Mucosa of stomach (tissue), 1 donor: ENCODE measurements around the gene TCERG1L.
"Not testable (repeated sequence)": the region's sequence is repeated elsewhere in the genome, so short reads cannot be mapped to it uniquely, and the experiment has no call there.

Experiments
- H3K27me3 ChIP-seq: one replicate; pipeline ENCODE4 v1.7.0; 2013; ENCODE audit warnings: mild to moderate bottlenecking, low read length; ENCODE audit not compliant: control insufficient read depth, insufficient read depth
- H3K36me3 ChIP-seq: one replicate; pipeline ENCODE4 v1.7.0; 2013; ENCODE audit warnings: low read length; ENCODE audit not compliant: control insufficient read depth, insufficient read depth
- H3K4me1 ChIP-seq: one replicate; pipeline ENCODE4 v1.7.0; 2013; ENCODE audit warnings: mild to moderate bottlenecking, low read length; ENCODE audit not compliant: control insufficient read depth, insufficient read depth
- H3K4me3 ChIP-seq: one replicate; pipeline ENCODE4 v1.7.0; 2013; ENCODE audit warnings: low read length
- H3K9ac ChIP-seq: one replicate; pipeline ENCODE4 v1.7.0; 2013; ENCODE audit warnings: mild to moderate bottlenecking, low read length, moderate library complexity
- H3K9me3 ChIP-seq: one replicate; pipeline ENCODE4 v1.7.0; 2013; ENCODE audit warnings: mild to moderate bottlenecking, low read length, moderate library complexity; ENCODE audit not compliant: control insufficient read depth
- donor health status: Pancreatic carcinoma.

TCERG1L gene

GRCh38 chr10:131337741-131338140, 26.2 kb upstream of the TCERG1L start:
- no peaks in the 10 kb centered on the region for H3K27me3 ChIP-seq
- H3K4me3 ChIP-seq: no peak overlapping the region
- H3K36me3 ChIP-seq: no peaks in the 10 kb centered on the region
- no peak overlapping the region for H3K9ac ChIP-seq
- no peaks in the 10 kb centered on the region for H3K9me3 ChIP-seq
- H3K4me1 ChIP-seq: no peaks in the 10 kb centered on the region

- no peak overlapping the region for H3K9ac ChIP-seq
- no peaks in the 10 kb centered on the region for H3K36me3 ChIP-seq
- H3K9me3 ChIP-seq: no peaks in the 10 kb centered on the region
- H3K27me3 ChIP-seq: no peaks in the 10 kb centered on the region
- no peak overlapping the region for H3K4me3 ChIP-seq
- H3K4me1 ChIP-seq: no peaks in the 10 kb centered on the region
Measured at GRCh38 chr10:131332821-131333220, 21.3 kb upstream of the TCERG1L start.

GRCh38 chr10:131323880-131324279, 12.4 kb upstream of the TCERG1L start:
- no peaks in the 10 kb centered on the region for H3K27me3 ChIP-seq

GRCh38 chr10:131323025-131323424, 11.5 kb upstream of the TCERG1L start:
- Histone ChIP-seq H3K9ac (no peak overlapping the region), H3K4me1 (no peaks in the 10 kb centered on the region), H3K36me3 (no peaks in the 10 kb centered on the region), H3K4me3 (no peak overlapping the region), H3K9me3 (no peaks in the 10 kb centered on the region), H3K27me3 (no peaks in the 10 kb centered on the region)

More at GRCh38 chr10:131323880-131324279, 12.4 kb upstream of the TCERG1L start:
- Histone ChIP-seq H3K36me3 (no peaks in the 10 kb centered on the region), H3K9me3 (no peaks in the 10 kb centered on the region), H3K4me1 (no peaks in the 10 kb centered on the region), H3K9ac (no peak overlapping the region), H3K4me3 (no peak overlapping the region)

- not testable (repeated sequence) for H3K27me3 ChIP-seq
Measured at GRCh38 chr10:131322575-131322974, 11.1 kb upstream of the TCERG1L start.

GRCh38 chr10:131320860-131321604, 9.5 kb upstream of the TCERG1L start:
- Histone ChIP-seq H3K27me3 (no peaks in the 10 kb centered on the region), H3K4me1 (no peaks in the 10 kb centered on the region), H3K9me3 (no peaks in the 10 kb centered on the region), H3K4me3 (no peak overlapping the region), H3K9ac (no peak overlapping the region), H3K36me3 (no peaks in the 10 kb centered on the region)

More at GRCh38 chr10:131322575-131322974, 11.1 kb upstream of the TCERG1L start:
- not testable (repeated sequence) for H3K4me3 ChIP-seq, H3K4me1 ChIP-seq, H3K9ac ChIP-seq, H3K9me3 ChIP-seq, H3K36me3 ChIP-seq

GRCh38 chr10:131318814-131319213, 7.3 kb upstream of the TCERG1L start:
- no peaks in the 10 kb centered on the region for H3K9me3 ChIP-seq
- H3K4me1 ChIP-seq: no peaks in the 10 kb centered on the region
- no peaks in the 10 kb centered on the region for H3K36me3 ChIP-seq
- H3K27me3 ChIP-seq: no peaks in the 10 kb centered on the region
- H3K9ac ChIP-seq: no peak overlapping the region
- no peak overlapping the region for H3K4me3 ChIP-seq

GRCh38 chr10:131318291-131318690, 6.8 kb upstream of the TCERG1L start:
- H3K9ac ChIP-seq: no peak overlapping the region
- no peaks in the 10 kb centered on the region for H3K9me3 ChIP-seq
- H3K36me3 ChIP-seq: no peaks in the 10 kb centered on the region
- H3K27me3 ChIP-seq: no peaks in the 10 kb centered on the region
- no peak overlapping the region for H3K4me3 ChIP-seq
- H3K4me1 ChIP-seq: no peaks in the 10 kb centered on the region

GRCh38 chr10:131316321-131317075, 5.0 kb upstream of the TCERG1L start:
- H3K4me1 ChIP-seq: no peaks in the 10 kb centered on the region
- no peaks in the 10 kb centered on the region for H3K9me3 ChIP-seq
- H3K36me3 ChIP-seq: no peaks in the 10 kb centered on the region
- no peak overlapping the region for H3K4me3 ChIP-seq
- H3K27me3 ChIP-seq: peaks cover 10% of the 10 kb centered on the region
- no peak overlapping the region for H3K9ac ChIP-seq

GRCh38 chr10:131315344-131315743, 3.8 kb upstream of the TCERG1L start:
- Histone ChIP-seq H3K9me3 (no peaks in the 10 kb centered on the region), H3K9ac (no peak overlapping the region), H3K4me1 (no peaks in the 10 kb centered on the region), H3K27me3 (peaks cover 17% of the 10 kb centered on the region), H3K36me3 (no peaks in the 10 kb centered on the region), H3K4me3 (no peak overlapping the region)

- no peaks in the 10 kb centered on the region for H3K4me1 ChIP-seq
- H3K9me3 ChIP-seq: no peaks in the 10 kb centered on the region
- H3K4me3 ChIP-seq: no peak overlapping the region
- peaks cover 20% of the 10 kb centered on the region for H3K27me3 ChIP-seq
- no peak overlapping the region for H3K9ac ChIP-seq
- H3K36me3 ChIP-seq: no peaks in the 10 kb centered on the region
Measured at GRCh38 chr10:131314799-131315198, 3.3 kb upstream of the TCERG1L start.

GRCh38 chr10:131314148-131314547, 2.6 kb upstream of the TCERG1L start:
- no peaks in the 10 kb centered on the region for H3K9me3 ChIP-seq
- no peaks in the 10 kb centered on the region for H3K4me1 ChIP-seq
- H3K36me3 ChIP-seq: no peaks in the 10 kb centered on the region
- no peak overlapping the region for H3K4me3 ChIP-seq
- no peak overlapping the region for H3K9ac ChIP-seq
- H3K27me3 ChIP-seq: peaks cover 22% of the 10 kb centered on the region
